Stimulated activated naive B cell treated with anti-CD40 and anti-IgM and Interleukin-4, amounts not matched to agents 10 μg/mL and 1 μg/mL and 100 μg/mL, for 72 hours (primary cell): ENCODE measurements around the gene RGS17.
"Not testable (repeated sequence)": the region's sequence is repeated elsewhere in the genome, so short reads cannot be mapped to it uniquely, and the experiment has no call there.

Experiments used
- ATAC-seq, 2 donors: fragments of 150-1000 bp; cut with Tn5 transposase; replicated peaks; 2 replicates each; pipeline ENCODE4 v1.10.0; 2021; ENCODE audit warnings: moderate library complexity in 1 of 2
- DNase-seq: peaks from one replicate; pipeline ENCODE4 v3.0.0; 2021
- H3K27ac Mint-ChIP-seq: one replicate; pipeline ENCODE4 v1.8.0; 2022; ENCODE audit warnings: mild to moderate bottlenecking, mixed read lengths
- H3K27me3 Mint-ChIP-seq, 2 donors: one replicate each; pipeline ENCODE4 v1.8.0; 2022; ENCODE audit warnings: mixed read lengths in 2 of 2
- H3K36me3 Mint-ChIP-seq, 2 donors: one replicate each; pipeline ENCODE4 v1.8.0; 2022; ENCODE audit warnings: mixed read lengths in 2 of 2, mild to moderate bottlenecking in 1 of 2
- H3K4me1 Mint-ChIP-seq, 2 donors: one replicate each; pipeline ENCODE4 v1.8.0; 2022; ENCODE audit warnings: mixed read lengths in 2 of 2, mild to moderate bottlenecking in 1 of 2
- H3K4me3 Mint-ChIP-seq, 2 donors: one replicate each; pipeline ENCODE4 v1.8.0; 2022; ENCODE audit warnings: mild to moderate bottlenecking in 2 of 2, mixed read lengths in 2 of 2, moderate library complexity in 1 of 2
- H3K9me3 Mint-ChIP-seq, 2 donors: one replicate each; pipeline ENCODE4 v1.8.0; 2022; ENCODE audit warnings: mixed read lengths in 2 of 2, mild to moderate bottlenecking in 1 of 2

Gene RGS17

DNA sequence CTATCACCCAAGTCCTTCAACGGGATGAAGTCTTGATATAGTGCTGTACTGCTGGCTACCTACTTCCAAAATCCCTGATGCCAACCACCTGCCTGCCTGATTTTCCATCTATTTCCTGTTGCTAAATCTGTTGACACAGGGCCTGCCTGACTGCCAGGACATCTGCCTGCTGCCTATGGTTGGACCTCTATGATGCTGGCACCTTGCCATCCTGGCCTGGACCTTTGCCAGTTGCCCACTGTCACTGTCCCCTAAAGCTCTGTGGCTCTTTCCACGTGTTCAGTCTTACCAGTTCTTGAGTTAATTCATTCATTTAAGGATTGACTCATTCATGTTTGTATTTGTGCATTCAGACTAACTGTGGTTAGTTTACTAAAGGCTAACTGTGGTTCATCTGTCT lies 9.2 kb upstream of the RGS17 start:
- H3K4me1 Mint-ChIP-seq, result no peaks in the 10 kb centered on the region
- H3K27ac Mint-ChIP-seq, result no peak overlapping the region
- H3K9me3 Mint-ChIP-seq, result no peaks in the 10 kb centered on the region
- DNase-seq (no peak), ATAC-seq (no peak)
- peaks cover 0 to 3% of the 10 kb centered on the region in 2 donors for H3K27me3 Mint-ChIP-seq
- H3K4me3 Mint-ChIP-seq, result no peak overlapping the region
- H3K36me3 Mint-ChIP-seq, result no peaks in the 10 kb centered on the region

DNA sequence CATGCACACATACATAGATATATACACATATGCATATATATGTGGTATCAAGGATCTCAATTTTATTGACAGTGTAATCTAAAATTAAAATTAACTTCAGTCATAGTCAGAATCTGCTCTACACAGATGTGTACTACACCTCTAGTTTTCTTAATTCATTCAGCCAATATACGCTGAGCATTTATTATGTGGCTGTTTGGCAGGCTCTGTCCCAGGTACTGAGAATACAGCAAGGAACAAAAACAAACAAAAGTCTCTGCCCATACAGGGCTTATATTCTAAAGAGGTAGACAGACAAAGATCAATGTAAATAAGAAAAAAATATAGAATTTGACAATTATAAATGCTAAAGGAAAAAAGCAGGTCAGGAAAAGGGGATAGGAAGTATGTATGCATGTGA lies 7.8 kb upstream of the RGS17 start:
- H3K36me3 Mint-ChIP-seq, result no peaks in the 10 kb centered on the region

DNA sequence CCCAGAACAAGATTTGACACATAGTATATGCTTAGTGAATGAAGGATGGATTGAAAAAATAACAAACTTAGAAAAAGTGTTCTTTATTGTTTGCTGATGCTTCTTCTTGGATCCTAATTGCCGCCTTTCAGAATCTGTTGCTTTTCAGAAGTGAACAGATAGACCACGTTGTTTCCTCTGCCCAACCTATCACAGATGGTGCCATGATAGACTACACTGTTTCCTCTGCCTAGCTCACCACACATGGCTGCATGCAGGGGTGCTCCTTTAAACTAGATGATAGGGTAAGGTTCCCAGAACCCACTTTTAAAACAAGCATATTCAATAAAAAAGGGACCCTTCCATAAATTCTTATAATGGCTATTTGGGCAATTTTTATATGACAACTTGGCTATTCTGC lies 4.6 kb upstream of the RGS17 start:
- H3K27me3 Mint-ChIP-seq, result peaks cover 17 to 32% of the 10 kb centered on the region in 2 donors
- peaks cover 6 to 9% of the 10 kb centered on the region in 2 donors for H3K4me1 Mint-ChIP-seq

More for the DNA sequence above, 7.8 kb upstream of the RGS17 start:
- DNase-seq (no peak), ATAC-seq (no peak)
- H3K27me3 Mint-ChIP-seq, result peaks cover 0 to 6% of the 10 kb centered on the region in 2 donors
- no peaks in the 10 kb centered on the region for H3K4me1 Mint-ChIP-seq
- no peak overlapping the region for H3K27ac Mint-ChIP-seq
- H3K9me3 Mint-ChIP-seq, result peaks cover 2 to 3% of the 10 kb centered on the region in 2 donors
- H3K4me3 Mint-ChIP-seq, result no peak overlapping the region

DNA sequence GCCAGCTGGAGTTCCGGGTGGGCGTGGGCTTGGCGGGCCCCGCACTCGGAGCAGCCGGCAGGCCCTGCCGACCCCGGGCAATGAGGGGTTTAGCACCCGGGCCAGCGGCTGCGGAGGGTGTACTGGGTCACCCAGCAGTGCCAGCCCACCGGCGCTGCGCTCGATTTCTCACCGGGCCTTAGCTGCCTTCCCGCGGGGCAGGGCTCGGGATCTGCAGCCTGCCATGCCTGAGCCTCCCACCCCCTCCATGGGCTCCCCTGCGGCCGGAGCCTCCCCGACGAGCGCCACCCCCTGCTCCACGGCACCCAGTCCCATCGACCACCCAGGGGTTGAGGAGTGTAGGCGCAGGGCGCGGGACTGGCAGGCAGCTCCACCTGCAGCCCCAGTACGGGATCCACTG lies 2.6 kb upstream of the RGS17 start:
- H3K4me3 Mint-ChIP-seq, H3K27ac Mint-ChIP-seq, ATAC-seq, DNase-seq, H3K36me3 Mint-ChIP-seq, H3K9me3 Mint-ChIP-seq: not testable (repeated sequence)
- H3K27me3 Mint-ChIP-seq, result peaks cover 33 to 52% of the 10 kb centered on the region in 2 donors
- peaks cover 14 to 24% of the 10 kb centered on the region in 2 donors for H3K4me1 Mint-ChIP-seq

More for the DNA sequence above, 4.6 kb upstream of the RGS17 start:
- Mint-ChIP-seq H3K4me3 (no peak overlapping the region), H3K36me3 (no peaks in the 10 kb centered on the region), H3K27ac (no peak overlapping the region), H3K9me3 (peaks cover 3 to 4% of the 10 kb centered on the region in 2 donors)
- ATAC-seq, result no peak
- no peak for DNase-seq

DNA sequence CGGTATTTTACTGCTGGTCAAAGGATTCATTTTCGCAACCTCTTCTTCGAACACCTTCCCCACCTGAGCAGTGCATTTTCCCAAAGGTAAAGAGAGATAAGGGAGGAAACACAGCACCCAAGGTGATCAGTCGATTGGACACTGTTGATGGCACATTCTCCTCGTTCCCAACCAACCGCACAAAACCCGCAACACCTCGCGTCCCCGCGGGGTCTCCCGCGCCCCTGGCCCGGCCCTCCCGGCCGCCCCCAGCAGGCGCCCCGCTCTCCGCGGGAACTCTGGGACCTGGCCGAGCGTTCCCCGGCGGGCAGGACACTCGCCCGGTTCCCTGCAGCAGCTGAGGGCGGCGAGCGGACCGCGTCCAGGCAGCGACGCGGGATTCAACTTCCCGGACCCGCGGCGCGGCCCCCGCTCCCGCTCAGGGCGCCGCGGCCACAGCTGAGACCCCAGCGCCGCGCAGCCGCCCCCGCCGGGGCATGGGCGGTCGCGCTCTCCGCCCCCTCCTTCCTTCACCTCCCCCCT lies 506 bp downstream of the RGS17 start:
- ATAC-seq (peak in 1 of 2 donors; percentile 38), DNase-seq (no peak)
- Mint-ChIP-seq H3K27me3 (peaks cover 40 to 60% of the 10 kb centered on the region in 2 donors), H3K4me1 (peaks cover 14 to 24% of the 10 kb centered on the region in 2 donors), H3K36me3 (no peaks in the 10 kb centered on the region), H3K27ac (no peak overlapping the region), H3K9me3 (peaks cover 3 to 4% of the 10 kb centered on the region in 2 donors), H3K4me3 (peak overlapping the region; percentile 79 to 85)

DNA sequence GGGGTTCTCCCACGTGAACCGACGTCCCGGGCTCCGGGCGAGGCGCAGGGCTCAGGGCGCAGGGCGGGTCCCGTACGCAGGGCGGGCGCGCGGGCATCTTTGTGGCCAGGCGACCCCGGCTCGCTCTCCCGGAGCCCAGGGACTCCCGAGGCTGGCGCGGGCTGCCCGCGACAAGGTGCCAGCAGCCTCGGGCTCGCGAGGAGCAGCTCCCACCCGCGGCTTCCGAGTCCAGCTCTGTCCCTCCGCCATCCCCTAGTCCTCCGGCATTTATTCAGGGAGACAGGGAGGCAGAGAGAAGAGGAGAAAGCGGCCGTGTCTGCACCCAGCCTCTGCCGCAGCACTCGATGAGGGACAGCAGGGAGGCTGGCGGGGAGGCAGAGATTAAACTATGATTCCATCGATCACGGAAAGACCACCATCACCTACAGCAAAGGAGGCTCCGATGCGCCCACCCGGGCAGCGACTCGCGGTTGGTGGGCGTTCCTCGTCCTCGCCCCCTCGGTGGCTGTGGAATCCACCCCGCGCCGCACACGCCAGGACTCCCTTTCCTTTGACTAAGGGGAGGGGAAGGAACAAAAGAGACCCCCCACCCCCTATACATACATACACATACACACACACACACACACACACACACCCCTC lies 1.1 kb downstream of the RGS17 start:
- H3K4me1 Mint-ChIP-seq, result peaks cover 14 to 24% of the 10 kb centered on the region in 2 donors
- H3K4me3 Mint-ChIP-seq, result peak overlapping the region; percentile 64 to 71
- peaks cover 40 to 60% of the 10 kb centered on the region in 2 donors for H3K27me3 Mint-ChIP-seq
- H3K9me3 Mint-ChIP-seq, result peaks cover 3 to 4% of the 10 kb centered on the region in 2 donors
- no peaks in the 10 kb centered on the region for H3K36me3 Mint-ChIP-seq
- no peak for ATAC-seq
- no peak for DNase-seq
- no peak overlapping the region for H3K27ac Mint-ChIP-seq

DNA sequence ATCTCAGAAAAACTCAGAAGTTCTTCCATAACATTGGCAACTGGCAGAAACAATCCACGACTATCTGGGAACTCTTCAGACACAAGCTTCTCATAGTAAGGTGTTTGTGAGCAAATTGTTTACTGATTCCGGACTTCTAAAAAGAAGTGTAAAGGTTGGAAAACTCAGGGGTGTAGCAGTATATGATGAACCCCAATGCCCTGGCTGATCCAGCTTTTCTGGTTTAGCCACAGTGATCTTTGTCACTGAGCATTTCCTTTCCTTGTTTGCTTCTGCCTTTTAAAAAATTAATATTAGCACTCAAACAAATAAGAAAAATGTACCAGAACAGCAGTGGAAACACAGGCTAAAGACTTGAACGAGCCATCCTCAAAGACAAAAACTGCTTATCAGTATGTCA lies 4.9 kb downstream of the RGS17 start:
- H3K27ac Mint-ChIP-seq, result no peak overlapping the region
- DNase-seq, result no peak
- H3K9me3 Mint-ChIP-seq, result no peaks in the 10 kb centered on the region
- peaks cover 11 to 20% of the 10 kb centered on the region in 2 donors for H3K4me1 Mint-ChIP-seq
- ATAC-seq, result no peak
- H3K36me3 Mint-ChIP-seq, result no peaks in the 10 kb centered on the region
- H3K27me3 Mint-ChIP-seq, result peaks cover 26 to 41% of the 10 kb centered on the region in 2 donors
- H3K4me3 Mint-ChIP-seq, result no peak overlapping the region

DNA sequence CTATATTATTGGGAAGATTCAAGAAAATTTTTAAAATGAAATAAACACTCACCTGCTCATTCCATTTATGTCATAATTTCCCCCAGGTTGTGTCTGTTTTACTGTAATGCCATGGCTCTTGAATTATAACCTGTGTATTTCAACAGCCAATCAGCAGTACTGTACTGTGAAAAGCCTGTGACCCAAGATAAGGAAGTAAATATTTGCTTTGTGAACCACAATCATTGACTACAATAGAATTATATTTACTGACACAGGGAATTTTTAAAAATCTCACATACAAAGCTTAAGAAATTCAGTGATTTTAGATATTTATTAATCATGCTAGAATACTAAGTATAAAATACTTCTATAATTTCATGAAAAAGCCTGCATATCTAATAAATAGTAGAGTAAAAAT lies 6.0 kb downstream of the RGS17 start:
- Mint-ChIP-seq H3K27me3 (peaks cover 20 to 29% of the 10 kb centered on the region in 2 donors), H3K36me3 (no peaks in the 10 kb centered on the region), H3K4me3 (no peak overlapping the region), H3K27ac (no peak overlapping the region), H3K4me1 (peaks cover 5 to 8% of the 10 kb centered on the region in 2 donors), H3K9me3 (no peaks in the 10 kb centered on the region)
- DNase-seq, result no peak
- ATAC-seq, result no peak

DNA sequence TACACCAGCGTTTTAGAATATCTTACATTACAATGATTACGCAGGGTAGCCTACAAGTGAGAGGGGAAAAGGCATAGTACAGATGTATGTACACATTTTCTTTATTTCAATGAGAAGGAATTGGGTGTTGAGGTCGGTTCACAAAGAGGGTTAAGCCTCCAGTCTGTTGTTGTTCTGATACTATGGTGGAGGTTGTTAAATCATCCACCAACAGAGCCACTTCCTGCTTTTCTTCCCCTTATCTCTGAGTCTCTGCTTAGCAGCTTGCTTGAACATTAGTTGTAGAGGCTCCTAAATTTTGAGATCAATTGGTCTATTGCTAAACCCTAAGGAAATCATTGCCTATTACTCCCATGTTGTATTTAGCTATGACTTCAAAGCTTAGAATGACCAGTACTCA lies 7.3 kb downstream of the RGS17 start:
- H3K27me3 Mint-ChIP-seq, result peaks cover 11 to 17% of the 10 kb centered on the region in 2 donors
- DNase-seq (no peak), ATAC-seq (no peak)
- H3K27ac Mint-ChIP-seq, result no peak overlapping the region
- no peak overlapping the region for H3K4me3 Mint-ChIP-seq
- H3K9me3 Mint-ChIP-seq, result no peaks in the 10 kb centered on the region
- no peaks in the 10 kb centered on the region for H3K36me3 Mint-ChIP-seq
- no peaks in the 10 kb centered on the region for H3K4me1 Mint-ChIP-seq

DNA sequence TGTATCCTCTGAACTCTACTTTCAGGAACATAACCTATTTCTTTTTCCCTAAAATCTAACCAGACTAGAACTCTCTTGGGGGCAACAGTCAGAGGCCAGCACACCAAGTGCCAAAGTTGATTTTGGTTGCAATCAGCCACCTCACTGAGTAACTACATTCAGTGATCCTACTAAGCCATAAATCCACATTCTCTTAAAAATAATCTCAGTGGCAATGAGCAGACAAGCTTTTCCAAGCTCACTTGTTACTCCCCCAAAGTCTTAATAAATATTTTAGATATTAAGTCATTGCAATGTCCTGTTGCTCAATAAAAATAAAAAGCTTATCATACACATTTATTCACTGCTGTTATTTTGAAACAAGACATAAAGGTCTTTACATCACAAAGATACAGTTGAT lies 9.8 kb downstream of the RGS17 start:
- Mint-ChIP-seq H3K27me3 (peaks cover 4 to 7% of the 10 kb centered on the region in 2 donors), H3K4me1 (no peaks in the 10 kb centered on the region)

DNA sequence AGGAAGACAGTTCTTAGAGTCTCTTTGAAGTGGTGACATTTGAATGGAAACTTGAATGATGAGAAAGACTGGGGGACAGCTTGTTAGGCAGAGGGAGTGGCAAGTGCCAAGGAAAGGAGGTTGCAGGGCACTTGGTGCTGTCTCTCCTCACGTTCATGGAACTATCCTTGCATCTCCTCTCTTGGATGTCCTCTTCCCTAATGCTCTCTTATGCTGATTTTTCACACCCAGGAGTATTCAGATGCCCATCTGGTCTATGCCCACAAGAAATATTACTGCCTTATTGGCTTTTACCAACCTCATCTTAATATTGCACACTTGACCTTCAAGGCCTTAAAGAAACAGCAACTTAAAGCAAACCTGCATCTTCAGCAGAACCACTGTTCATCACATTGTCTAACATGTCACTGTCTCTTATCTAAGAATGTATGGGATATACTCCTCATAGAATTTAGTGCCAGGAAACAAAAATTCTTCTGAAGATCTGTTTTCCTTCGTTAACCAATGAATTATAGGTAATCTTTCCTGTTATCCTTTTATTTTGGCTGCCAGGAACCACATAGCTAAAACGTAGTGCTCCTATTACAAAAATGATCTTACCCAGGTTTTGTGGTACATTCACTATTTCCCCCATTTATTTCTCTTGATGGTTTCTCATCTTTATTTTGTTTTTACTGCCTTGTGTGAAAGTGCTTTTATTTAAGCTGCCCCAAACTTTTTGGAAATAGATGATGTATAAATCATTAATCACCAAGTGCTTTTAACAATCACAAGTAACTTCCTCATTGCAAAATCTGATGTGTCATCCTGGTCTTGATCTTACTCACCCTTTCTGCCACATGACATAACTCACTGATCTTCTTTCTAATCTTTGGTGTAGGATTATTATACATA lies 12.8 kb downstream of the RGS17 start:
- ATAC-seq, result peak in 1 of 2 donors; percentile 31
- no peak overlapping the region for H3K27ac Mint-ChIP-seq
- H3K36me3 Mint-ChIP-seq, result no peaks in the 10 kb centered on the region
- DNase-seq, result no peak
- H3K27me3 Mint-ChIP-seq, result peaks cover 0 to 4% of the 10 kb centered on the region in 2 donors
- no peak overlapping the region for H3K4me3 Mint-ChIP-seq
- peaks cover 5 to 11% of the 10 kb centered on the region in 2 donors for H3K9me3 Mint-ChIP-seq
- no peaks in the 10 kb centered on the region for H3K4me1 Mint-ChIP-seq

More for the DNA sequence above, 9.8 kb downstream of the RGS17 start:
- Mint-ChIP-seq H3K36me3 (no peaks in the 10 kb centered on the region), H3K9me3 (no peaks in the 10 kb centered on the region), H3K27ac (no peak overlapping the region), H3K4me3 (no peak overlapping the region)
- DNase-seq, result no peak
- no peak for ATAC-seq

DNA sequence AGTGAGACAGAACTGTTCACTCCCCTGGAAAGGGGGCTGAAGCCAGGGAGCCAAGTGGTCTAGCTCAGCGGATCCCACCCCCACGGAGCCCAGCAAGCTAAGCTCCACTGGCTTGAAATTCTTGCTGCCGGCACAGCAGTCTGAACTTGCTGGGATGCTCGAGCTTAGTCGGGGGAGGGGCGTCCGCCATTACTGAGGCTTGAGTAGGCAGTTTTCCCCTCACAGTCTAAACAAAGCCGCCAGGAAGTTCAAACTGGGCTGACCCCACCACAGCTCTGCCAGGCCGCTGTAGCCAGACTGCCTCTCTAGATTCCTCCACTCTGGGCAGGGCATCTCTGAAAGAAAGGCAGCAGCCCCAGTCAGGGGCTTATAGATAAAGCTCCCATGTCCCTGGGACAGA lies 20.0 kb downstream of the RGS17 start:
- H3K27ac Mint-ChIP-seq, result not testable (repeated sequence)

DNA sequence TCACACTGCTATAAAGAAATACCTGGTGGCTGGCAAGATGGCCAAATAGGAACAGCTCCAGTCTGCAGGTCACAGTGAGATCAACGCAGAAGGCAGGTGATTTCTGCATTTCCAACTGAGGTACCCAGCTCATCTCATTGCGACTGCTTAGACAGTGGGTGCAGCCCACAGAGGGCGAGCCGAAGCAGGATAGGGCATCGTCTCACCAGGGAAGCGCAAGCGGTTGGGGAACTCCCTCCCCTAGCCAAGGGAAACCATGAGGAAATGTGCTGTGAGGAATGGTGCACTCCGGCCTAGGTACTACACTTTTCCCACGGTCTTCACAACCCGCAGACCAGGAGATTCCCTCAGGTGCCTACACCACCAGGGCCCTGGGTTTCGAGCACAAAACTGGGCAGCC lies 20.5 kb downstream of the RGS17 start:
- H3K4me3 Mint-ChIP-seq, H3K27ac Mint-ChIP-seq, H3K36me3 Mint-ChIP-seq, H3K27me3 Mint-ChIP-seq, H3K4me1 Mint-ChIP-seq, DNase-seq, ATAC-seq: not testable (repeated sequence)
- H3K9me3 Mint-ChIP-seq, result peaks cover 13 to 26% of the 10 kb centered on the region in 2 donors

More for the DNA sequence above, 20.0 kb downstream of the RGS17 start:
- not testable (repeated sequence) for H3K4me3 Mint-ChIP-seq, ATAC-seq, H3K4me1 Mint-ChIP-seq, DNase-seq, H3K27me3 Mint-ChIP-seq, H3K36me3 Mint-ChIP-seq
- H3K9me3 Mint-ChIP-seq, result peaks cover 13 to 26% of the 10 kb centered on the region in 2 donors

DNA sequence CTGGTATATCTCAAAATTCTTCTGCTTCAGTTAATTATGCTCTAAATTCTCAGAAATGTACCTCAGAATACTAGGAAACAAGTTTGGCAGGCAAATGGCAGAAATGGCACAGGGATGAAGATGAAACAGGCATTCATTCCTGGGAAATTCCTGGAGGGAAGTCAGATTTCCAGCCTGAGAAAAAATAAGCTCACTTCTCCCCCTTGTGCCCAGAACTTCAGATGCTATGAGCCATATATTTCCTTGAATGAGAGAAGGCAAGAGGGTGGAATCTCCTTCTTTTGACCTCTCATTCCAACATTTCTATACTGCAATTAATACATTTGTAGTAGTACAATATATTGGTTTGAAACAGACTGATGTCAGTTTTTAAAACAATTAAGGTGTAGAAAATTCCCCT lies 22.8 kb downstream of the RGS17 start:
- no peak overlapping the region for H3K4me3 Mint-ChIP-seq
- no peak overlapping the region for H3K27ac Mint-ChIP-seq
- H3K27me3 Mint-ChIP-seq, result peaks cover 5% of the 10 kb centered on the region in 2 donors
- ATAC-seq (no peak), DNase-seq (no peak)
- H3K36me3 Mint-ChIP-seq, result no peaks in the 10 kb centered on the region
- no peaks in the 10 kb centered on the region for H3K4me1 Mint-ChIP-seq
- H3K9me3 Mint-ChIP-seq, result peaks cover 8 to 16% of the 10 kb centered on the region in 2 donors
